DLD1 (cell line): ENCODE data around the gene RAB11FIP4.

Experiments
- in situ Hi-C: cut with HindIII; loops from 2 replicates; pipeline ENCODE4 v1.10.0; 2017; ENCODE audit warnings: low sequenced_read_pairs

RAB11FIP4 gene

GRCh38 chr17:31479524-31479923 is 88.0 kb downstream of the RAB11FIP4 start:
- in situ Hi-C loops = no loop called here

GRCh38 chr17:31480067-31480466 is 88.6 kb downstream of the RAB11FIP4 start:
- in situ Hi-C loops = no loop called here

DNA sequence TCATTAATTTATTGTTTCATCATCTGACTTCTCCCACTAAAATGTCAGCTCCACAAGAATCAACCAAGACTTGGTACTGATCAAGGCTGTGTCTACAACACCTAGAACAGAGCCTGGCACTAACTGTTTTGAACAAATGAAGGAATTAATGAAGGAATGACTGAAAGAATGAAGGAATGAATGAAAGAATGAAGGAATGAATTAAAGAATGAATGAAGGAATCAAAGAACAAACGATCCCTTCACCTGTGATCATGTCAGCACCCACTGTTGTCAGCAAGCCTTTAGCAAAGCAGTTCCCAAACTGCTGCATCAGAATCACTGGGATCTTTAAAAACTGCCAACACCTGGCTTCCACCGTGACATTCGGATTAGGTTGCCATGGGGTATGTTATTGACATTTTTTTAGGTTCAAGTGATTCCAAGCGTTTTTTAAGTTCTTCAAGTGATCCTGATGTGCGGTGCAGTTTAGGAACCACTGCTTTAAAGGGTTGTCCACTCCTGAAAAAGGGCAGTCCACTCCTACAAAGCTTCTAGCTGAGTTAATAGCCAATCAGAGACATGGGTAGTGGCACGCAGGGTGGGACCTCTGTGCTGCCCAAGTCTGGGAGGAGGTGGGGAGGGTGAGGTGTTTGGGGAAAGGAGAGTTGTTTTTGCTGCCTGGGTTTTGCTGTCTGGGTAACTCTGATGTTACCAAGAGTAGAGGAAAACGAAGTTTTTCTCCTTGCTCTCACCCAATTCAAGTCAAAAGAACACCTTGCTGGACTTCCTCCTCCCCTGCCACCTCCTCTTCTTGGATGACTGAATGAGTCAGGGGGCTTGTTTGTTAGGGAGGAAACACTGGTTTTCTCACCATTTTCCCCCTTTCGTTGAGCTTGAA is 89.7 kb downstream of the RAB11FIP4 start:
- in situ Hi-C loops = no loop called here

GRCh38 chr17:31481783-31482081 is 90.3 kb downstream of the RAB11FIP4 start:
- in situ Hi-C loops = no loop called here

- in situ Hi-C loops = no loop called here
Measured at GRCh38 chr17:31484821-31485220, 93.3 kb downstream of the RAB11FIP4 start.

- in situ Hi-C loops = no loop called here
Measured at GRCh38 chr17:31486351-31487062, 95.0 kb downstream of the RAB11FIP4 start.

GRCh38 chr17:31487063-31487647 is 95.7 kb downstream of the RAB11FIP4 start:
- in situ Hi-C loops = no loop called here

DNA sequence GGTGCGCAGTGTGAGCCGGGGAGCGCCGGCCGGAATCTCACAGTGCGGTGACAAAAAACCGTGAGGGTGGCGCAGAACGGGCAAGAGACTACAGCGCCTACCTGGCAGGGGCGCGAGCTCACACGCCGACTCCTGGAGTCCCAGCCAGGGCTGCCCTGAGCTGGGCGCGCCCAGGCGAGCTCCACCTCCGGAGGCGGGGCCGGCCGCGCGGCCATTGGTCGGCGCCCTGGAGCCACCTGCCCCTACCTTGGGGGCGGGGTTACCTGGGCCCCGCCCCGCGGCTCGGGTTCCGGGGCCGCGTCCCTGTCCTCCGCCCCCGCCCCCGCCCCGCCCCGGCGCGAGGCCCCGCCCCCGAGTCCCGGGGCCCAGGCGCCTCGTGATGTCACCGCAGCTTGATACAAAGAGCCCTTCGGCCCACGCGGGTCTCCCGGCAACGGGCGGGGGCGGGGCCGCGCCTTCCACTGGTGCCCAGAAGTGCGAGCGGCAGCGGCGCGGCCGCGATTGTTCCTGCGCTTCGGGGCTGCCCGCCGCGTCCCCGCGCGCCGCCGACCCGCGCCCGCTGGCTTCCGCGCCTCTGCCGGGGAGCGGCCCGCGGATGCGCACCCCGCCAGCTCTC is 96.3 kb downstream of the RAB11FIP4 start:
- in situ Hi-C loops = no loop called here

- in situ Hi-C loops = no loop called here
Measured at GRCh38 chr17:31488264-31488981, 96.9 kb downstream of the RAB11FIP4 start.

DNA sequence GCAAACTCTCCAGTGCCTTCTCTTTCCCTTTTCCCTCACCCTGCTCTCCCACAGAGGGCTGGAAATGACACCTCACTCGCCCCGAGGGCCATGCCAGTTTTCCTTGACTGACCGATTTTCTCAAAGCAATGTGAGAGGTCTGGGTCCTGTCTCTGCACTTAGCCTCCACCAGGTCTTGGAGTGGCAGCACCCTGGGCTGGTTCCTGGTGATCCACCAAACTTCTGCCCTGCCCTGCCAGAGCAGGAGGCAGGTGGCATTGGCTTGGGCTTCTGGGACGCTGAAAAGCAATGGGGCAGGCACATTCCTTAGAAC is 97.5 kb downstream of the RAB11FIP4 start:
- in situ Hi-C loops = no loop called here

GRCh38 chr17:31489295-31490018 is 98.0 kb downstream of the RAB11FIP4 start:
- in situ Hi-C loops = no loop called here

- in situ Hi-C loops = no loop called here
Measured at GRCh38 chr17:31490019-31490650, 98.7 kb downstream of the RAB11FIP4 start.

DNA sequence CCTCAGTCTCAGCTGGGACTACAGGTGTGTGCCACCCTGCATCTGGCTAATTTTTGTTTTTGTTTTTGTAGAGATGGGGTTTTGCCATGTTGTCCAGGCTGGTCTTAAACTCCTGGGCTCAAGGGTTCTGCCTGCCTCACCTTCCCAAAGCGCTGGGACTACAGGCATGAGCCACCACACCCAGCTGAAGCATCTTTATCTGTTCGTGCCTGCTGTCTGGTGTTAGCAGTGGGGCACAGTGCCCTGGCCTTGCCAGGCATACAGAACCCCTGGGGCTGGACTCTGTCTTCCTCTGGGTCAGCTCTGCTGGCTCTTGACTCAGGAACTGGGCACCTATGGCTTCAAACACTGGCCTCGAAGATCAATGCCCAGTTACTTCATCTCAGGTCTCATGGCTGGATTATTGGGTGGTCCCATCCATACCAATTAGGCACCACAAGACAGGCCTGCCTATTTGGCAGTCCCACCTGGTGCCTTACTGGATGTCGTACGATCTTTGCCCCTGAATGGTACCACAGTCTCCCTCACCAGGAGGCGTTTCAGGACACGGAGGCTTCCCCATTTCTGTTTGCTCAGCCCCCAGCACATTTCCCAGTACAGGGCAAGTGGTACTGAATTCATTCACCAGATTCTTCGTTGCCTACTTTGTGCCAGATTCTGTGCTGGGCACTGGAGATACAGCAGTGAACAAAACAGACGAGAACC is 99.3 kb downstream of the RAB11FIP4 start:
- in situ Hi-C loops = no loop called here

DNA sequence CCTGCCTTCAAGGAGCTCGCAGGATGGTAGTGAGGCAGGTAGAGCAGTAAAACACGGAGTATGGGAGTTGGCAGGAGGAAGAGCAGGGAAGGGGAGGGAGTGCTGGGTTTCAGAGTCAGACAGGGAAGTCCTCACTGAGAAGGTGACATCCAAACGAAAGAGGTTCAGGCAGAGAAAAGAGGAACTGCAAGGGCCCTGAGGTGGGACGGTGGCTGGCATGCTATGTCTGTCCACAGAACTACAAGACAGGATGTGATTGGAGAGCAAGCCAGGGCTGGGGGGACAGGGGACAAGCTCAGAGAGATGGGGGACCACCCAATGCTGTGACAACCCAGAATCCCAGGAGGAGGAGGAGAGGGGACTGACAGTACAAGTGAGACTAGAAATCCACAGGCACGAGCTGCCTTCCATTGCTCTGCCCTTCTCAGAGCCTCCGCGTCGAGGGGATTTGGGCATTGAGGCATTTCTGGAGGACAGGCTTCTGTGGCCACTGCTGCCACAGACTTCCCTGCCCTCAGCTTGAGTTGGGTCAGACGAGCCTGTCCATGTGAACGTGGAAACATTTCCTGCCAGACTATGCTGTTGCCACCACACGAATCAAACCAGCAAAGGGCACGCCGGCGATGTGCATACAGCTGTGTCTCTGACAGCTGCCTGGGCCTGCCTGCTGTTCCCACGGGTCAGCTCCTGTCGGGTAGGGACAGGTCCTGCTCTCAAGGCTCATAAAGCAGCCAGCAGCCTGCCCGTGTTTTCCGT is 100.1 kb downstream of the RAB11FIP4 start:
- in situ Hi-C loops = no loop called here

GRCh38 chr17:31492206-31492605 is 100.7 kb downstream of the RAB11FIP4 start:
- in situ Hi-C loops = no loop called here

GRCh38 chr17:31492880-31493655 is 101.6 kb downstream of the RAB11FIP4 start:
- in situ Hi-C loops = no loop called here

DNA sequence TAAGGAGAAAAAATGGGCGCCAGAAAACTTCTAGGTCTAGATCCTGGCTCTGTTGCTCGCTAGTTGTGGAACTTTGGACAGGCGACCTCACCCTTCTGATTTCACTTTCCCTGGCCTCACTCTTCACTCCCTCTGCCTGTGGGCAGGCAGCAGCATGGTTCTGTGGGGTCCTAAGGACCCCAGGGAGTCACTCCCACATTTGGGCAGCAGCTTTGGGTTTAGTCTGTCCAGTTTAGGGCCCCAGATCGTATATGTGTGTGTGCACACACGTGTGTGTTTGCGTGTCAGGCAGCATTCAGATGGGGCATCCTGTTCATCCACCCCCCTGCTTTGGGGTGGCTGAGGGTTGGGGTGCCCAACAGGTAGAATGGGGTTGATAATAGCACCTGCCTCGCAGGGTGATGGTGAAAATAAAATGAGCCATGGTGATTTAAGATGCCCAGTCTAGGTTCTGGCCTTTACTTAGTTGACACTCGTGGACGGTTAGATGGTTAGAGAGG is 102.2 kb downstream of the RAB11FIP4 start:
- in situ Hi-C loops = no loop called here
